HG03108 (cell line): ENCODE results near the gene PRKN.

Experiments used
- ATAC-seq: cut with Tn5 transposase; IDR thresholded peaks from one replicate; pipeline ENCODE4 v1.9.1; 2021; ENCODE audit warnings: moderate library complexity; ENCODE audit not compliant: unreplicated experiment

The PRKN gene

GRCh38 chr6:161590961-161591627 is 1136.5 kb downstream of the PRKN start:
- no peak for ATAC-seq

GRCh38 chr6:161586887-161587286 is 1140.7 kb downstream of the PRKN start:
- no peak for ATAC-seq

GRCh38 chr6:161584621-161585340 is 1142.8 kb downstream of the PRKN start:
- no peak for ATAC-seq

GRCh38 chr6:161584051-161584450 is 1143.5 kb downstream of the PRKN start:
- ATAC-seq, result no peak

GRCh38 chr6:161583584-161583983 is 1144.0 kb downstream of the PRKN start:
- ATAC-seq, result no peak

- ATAC-seq, result no peak
Measured at GRCh38 chr6:161578478-161578877, 1149.1 kb downstream of the PRKN start.

GRCh38 chr6:161575523-161576254 is 1151.9 kb downstream of the PRKN start:
- ATAC-seq, result no peak

GRCh38 chr6:161568885-161569456 is 1158.6 kb downstream of the PRKN start:
- ATAC-seq, result no peak

- ATAC-seq, result no peak
Measured at GRCh38 chr6:161564952-161565351, 1162.6 kb downstream of the PRKN start.

GRCh38 chr6:161561908-161562307 is 1165.7 kb downstream of the PRKN start:
- ATAC-seq, result no peak

GRCh38 chr6:161557333-161558107 is 1170.0 kb downstream of the PRKN start:
- ATAC-seq, result no peak

GRCh38 chr6:161554883-161555282 is 1172.7 kb downstream of the PRKN start:
- ATAC-seq, result no peak

- ATAC-seq, result no peak
Measured at GRCh38 chr6:161549977-161550655, 1177.5 kb downstream of the PRKN start.

- ATAC-seq, result no peak
Measured at GRCh38 chr6:161548713-161549296, 1178.8 kb downstream of the PRKN start.

- no peak for ATAC-seq
Measured at GRCh38 chr6:161547617-161548016, 1179.9 kb downstream of the PRKN start.

- ATAC-seq, result no peak
Measured at GRCh38 chr6:161546632-161547031, 1180.9 kb downstream of the PRKN start.

- ATAC-seq, result no peak
Measured at GRCh38 chr6:161545741-161546140, 1181.8 kb downstream of the PRKN start.

GRCh38 chr6:161544801-161545480 is 1182.6 kb downstream of the PRKN start:
- ATAC-seq, result no peak

GRCh38 chr6:161543684-161544309 is 1183.8 kb downstream of the PRKN start:
- no peak for ATAC-seq
